ENCODE measurements around the gene TAL1. TPM values are rescaled to one million over a fixed set of nuclear protein-coding genes. Genes with fewer than 3 reads are reported as not detected.

The TAL1 gene
- polyA plus RNA-seq, 4 donors = 4.8 to 5.5 (median 5.2) TPM

- no peak for DNase-seq (ENCODE audit: low read depth in 4 of 4, low spot score in 2 of 4)
These were observed 53.4 kb downstream of the TAL1 start for GRCh38 chr1:47178654-47179016.

GRCh38 chr1:47178020-47178419 lies 54.0 kb downstream of the TAL1 start:
- no peak for DNase-seq (ENCODE audit: low read depth in 4 of 4, low spot score in 2 of 4)

GRCh38 chr1:47175227-47175934 lies 56.6 kb downstream of the TAL1 start:
- DNase-seq (ENCODE audit: low read depth in 4 of 4, low spot score in 2 of 4) = no peak

GRCh38 chr1:47174656-47175020 lies 57.4 kb downstream of the TAL1 start:
- no peak for DNase-seq (ENCODE audit: low read depth in 4 of 4, low spot score in 2 of 4)

- DNase-seq (ENCODE audit: low read depth in 4 of 4, low spot score in 2 of 4) = no peak
These were observed 59.2 kb downstream of the TAL1 start for GRCh38 chr1:47172782-47173181.

Other genes with a start within 250 kb of the TAL1 start
- gene CYP4X1, start 208.6 kb downstream of the TAL1 start, polyA plus RNA-seq (ENCODE audit: insufficient read length in 4 of 4) = 10 to 100 TPM in 2 of 4 donors, 1 to 10 TPM in 2; 8.4 to 12.1 (median 10.7) TPM
- gene CYP4Z1, start 165.0 kb downstream of the TAL1 start, polyA plus RNA-seq (ENCODE audit: insufficient read length in 4 of 4) = under 1 TPM; 0.24 to 0.66 (median 0.35) TPM
- 1 to 10 TPM; 4.8 to 8.5 (median 6.4) TPM for gene CYP4A22, start 94.8 kb downstream of the TAL1 start, polyA plus RNA-seq (ENCODE audit: insufficient read length in 4 of 4)
- 10 to 100 TPM; 41.9 to 52.3 (median 49.8) TPM for gene PDZK1IP1, start 42.2 kb downstream of the TAL1 start, polyA plus RNA-seq (ENCODE audit: insufficient read length in 4 of 4)
- 10 to 100 TPM in 1 of 4 donors, 1 to 10 TPM in 3; 8.3 to 10.3 (median 8.9) TPM for gene STIL, start 81.9 kb upstream of the TAL1 start, polyA plus RNA-seq (ENCODE audit: insufficient read length in 4 of 4)
- 10 to 100 TPM; 66.2 to 86.0 (median 71.0) TPM for gene CMPK1, start 101.6 kb upstream of the TAL1 start, polyA plus RNA-seq (ENCODE audit: insufficient read length in 4 of 4)
- under 1 TPM; 0.07 to 0.45 (median 0.21) TPM for gene FOXE3, start 184.1 kb upstream of the TAL1 start, polyA plus RNA-seq (ENCODE audit: insufficient read length in 4 of 4)
- gene FOXD2, start 205.8 kb upstream of the TAL1 start, polyA plus RNA-seq (ENCODE audit: insufficient read length in 4 of 4) = 1 to 10 TPM; 4.7 to 9.5 (median 8.2) TPM

Measured in left renal cortex interstitium (tissue), 4 donors.